H9 (cell line): Measurements from ENCODE around the gene NTSR1. TPM values are rescaled to one million over a fixed set of nuclear protein-coding genes. Genes with fewer than 3 reads are reported as not detected.

Experiments
- DNase-seq: peaks from one replicate; pipeline ENCODE4 v3.0.0-alpha.2; 2017
- H2AFZ ChIP-seq: one replicate; pipeline ENCODE4 v1.6.1; 2013; ENCODE audit warnings: mild to moderate bottlenecking, low read length, control low read depth, moderate library complexity
- H2AK5ac ChIP-seq: 2 replicates; pipeline ENCODE4 v1.6.1; 2013; ENCODE audit warnings: low read length, control low read depth, mixed read lengths; ENCODE audit not compliant: insufficient read length
- H2BK120ac ChIP-seq: one replicate; pipeline ENCODE4 v1.6.1; 2013; ENCODE audit warnings: low read depth, mild to moderate bottlenecking, low read length, control low read depth, inconsistent platforms; ENCODE audit not compliant: poor library complexity, severe bottlenecking
- H2BK12ac ChIP-seq: 2 replicates; pipeline ENCODE4 v1.6.1; 2013; ENCODE audit warnings: low read length, control low read depth, mixed read lengths, low read depth; ENCODE audit not compliant: insufficient read length
- H2BK15ac ChIP-seq: 2 replicates; pipeline ENCODE4 v1.6.1; 2013; ENCODE audit warnings: low read depth, low read length, control low read depth
- H2BK20ac ChIP-seq: one replicate; pipeline ENCODE4 v1.6.1; 2013; ENCODE audit warnings: low read depth, mild to moderate bottlenecking, low read length, control low read depth, inconsistent platforms; ENCODE audit not compliant: poor library complexity, severe bottlenecking
- H2BK5ac ChIP-seq: 2 replicates; pipeline ENCODE4 v1.6.1; 2013; ENCODE audit warnings: low read length, control low read depth, mixed read lengths; ENCODE audit not compliant: insufficient read length
- H3K14ac ChIP-seq: 2 replicates; pipeline ENCODE4 v1.6.1; 2013; ENCODE audit warnings: low read length, control low read depth; ENCODE audit not compliant: insufficient read depth
- H3K18ac ChIP-seq: 2 replicates; pipeline ENCODE4 v1.6.1; 2013; ENCODE audit warnings: low read depth, mild to moderate bottlenecking, mixed read lengths, low read length, control low read depth; ENCODE audit not compliant: insufficient read length
- H3K23ac ChIP-seq: 2 replicates; pipeline ENCODE4 v1.6.1; 2013; ENCODE audit warnings: low read length, control low read depth, mixed read lengths, low read depth; ENCODE audit not compliant: insufficient read length
- H3K23me2 ChIP-seq: 2 replicates; pipeline ENCODE4 v1.6.1; 2013; ENCODE audit warnings: low read depth, mild to moderate bottlenecking, mixed read lengths, low read length, control low read depth; ENCODE audit not compliant: insufficient read length, poor library complexity, severe bottlenecking
- H3K27ac ChIP-seq: 2 replicates; pipeline ENCODE4 v1.5.1; 2013; ENCODE audit warnings: low read length, control low read depth, mixed read lengths, low read depth; ENCODE audit not compliant: insufficient read length
- H3K27me3 ChIP-seq: 2 replicates; pipeline ENCODE4 v1.6.1; 2013; ENCODE audit warnings: low read length, control low read depth, inconsistent platforms; ENCODE audit not compliant: insufficient read depth
- H3K4ac ChIP-seq: 2 replicates; pipeline ENCODE4 v1.6.1; 2013; ENCODE audit warnings: low read depth, mild to moderate bottlenecking, control low read depth, inconsistent platforms, low read length, moderate library complexity
- H3K4me1 ChIP-seq: 2 replicates; pipeline ENCODE4 v1.6.1; 2013; ENCODE audit warnings: low read length, control low read depth, inconsistent platforms; ENCODE audit not compliant: insufficient read depth
- H3K4me2 ChIP-seq: 2 replicates; pipeline ENCODE4 v1.6.1; 2013; ENCODE audit warnings: low read length, control low read depth, mixed read lengths; ENCODE audit not compliant: insufficient read length, insufficient read depth
- H3K56ac ChIP-seq: 2 replicates; pipeline ENCODE4 v1.6.1; 2013; ENCODE audit warnings: low read depth, mild to moderate bottlenecking, mixed read lengths, low read length, control low read depth; ENCODE audit not compliant: insufficient read length
- H3K79me1 ChIP-seq: 2 replicates; pipeline ENCODE4 v1.6.1; 2013; ENCODE audit warnings: low read depth, mild to moderate bottlenecking, moderate library complexity, low read length, control low read depth, inconsistent platforms; ENCODE audit not compliant: insufficient read depth, poor library complexity, severe bottlenecking
- H3K79me2 ChIP-seq: 2 replicates; pipeline ENCODE4 v1.6.1; 2013; ENCODE audit warnings: low read length, control low read depth, inconsistent platforms; ENCODE audit not compliant: insufficient read depth
- H3K9ac ChIP-seq: 2 replicates; pipeline ENCODE4 v1.6.1; 2013; ENCODE audit warnings: low read length, control low read depth, mixed read lengths; ENCODE audit not compliant: insufficient read length; ENCODE audit errors: extremely low read depth
- H3K9me3 ChIP-seq: one replicate; pipeline ENCODE4 v1.6.1; 2013; ENCODE audit warnings: low read depth, low read length, inconsistent platforms; ENCODE audit not compliant: control insufficient read depth
- H3T11ph ChIP-seq: one replicate; pipeline ENCODE4 v1.6.1; 2013; ENCODE audit warnings: mild to moderate bottlenecking, low read length, control low read depth, inconsistent platforms
- H4K20me1 ChIP-seq: one replicate; pipeline ENCODE4 v1.6.1; 2013; ENCODE audit not compliant: control insufficient read depth, insufficient read length, insufficient read depth
- H4K5ac ChIP-seq: 2 replicates; pipeline ENCODE4 v1.6.1; 2013; ENCODE audit warnings: low read depth, mild to moderate bottlenecking, mixed read lengths, low read length, control low read depth; ENCODE audit not compliant: insufficient read length
- H4K8ac ChIP-seq: replicated peaks from 2 replicates; pipeline ENCODE4 v1.6.1; 2013; ENCODE audit warnings: low read length, control low read depth, mixed read lengths, low read depth; ENCODE audit not compliant: insufficient read length
- H4K91ac ChIP-seq: 2 replicates; pipeline ENCODE4 v1.6.1; 2013; ENCODE audit warnings: low read depth, mild to moderate bottlenecking, moderate library complexity, mixed read lengths, low read length, control low read depth; ENCODE audit not compliant: insufficient read length
- H3K27ac Mint-ChIP-seq, 3 experiments: 2 replicates in 2 of 3; 3 replicates in 1 of 3; pipeline ENCODE4 v1.8.0; 2020 to 2021; ENCODE audit warnings: mixed read lengths in 3 of 3, mild to moderate bottlenecking in 1 of 3, moderate library complexity in 1 of 3
- H3K27me3 Mint-ChIP-seq: 2 replicates; pipeline ENCODE4 v1.8.0; 2021; ENCODE audit warnings: low read depth, mild to moderate bottlenecking, moderate library complexity, mixed read lengths
- H3K36me3 Mint-ChIP-seq, 3 experiments: 2 replicates in 2 of 3; 3 replicates in 1 of 3; pipeline ENCODE4 v1.8.0; 2020 to 2021; ENCODE audit warnings: low read depth in 3 of 3, mixed read lengths in 3 of 3; ENCODE audit not compliant: insufficient read depth in 1 of 3
- H3K4me1 Mint-ChIP-seq, 2 experiments: 2 replicates each; pipeline ENCODE4 v1.8.0; 2020; ENCODE audit warnings: mixed read lengths in 2 of 2
- H3K4me3 Mint-ChIP-seq, 2 experiments: 2 replicates in 1 of 2; 3 replicates in 1 of 2; pipeline ENCODE4 v1.8.0; 2020 to 2021; ENCODE audit warnings: mild to moderate bottlenecking in 2 of 2, mixed read lengths in 2 of 2, moderate library complexity in 1 of 2
- H3K9me3 Mint-ChIP-seq, 2 experiments: 2 replicates in 1 of 2; 3 replicates in 1 of 2; pipeline ENCODE4 v1.8.0; 2020; ENCODE audit warnings: mild to moderate bottlenecking in 2 of 2, mixed read lengths in 2 of 2, moderate library complexity in 1 of 2
- CTCF ChIP-seq: fragments of 200-600 bp; sonication (generic); conservative IDR thresholded peaks from 3 replicates; pipeline ENCODE4 v1.8.0; 2021; ENCODE audit warnings: antibody characterized with exemption, mild to moderate bottlenecking
- WGBS: extraction: QIAGEN DNeasy Blood & Tissue Kit; methylation state at CpG from one replicate; pipeline ENCODE4 v1.1.7; 2013; ENCODE audit warnings: missing lambda C conversion rate, low lambda C conversion rate, mixed read lengths; ENCODE audit not compliant: insufficient read length; ENCODE audit errors: extremely low coverage; 5-methylcytosine and 5-hydroxymethylcytosine counted together
- total RNA-seq: library from RNA; stranded (reverse); gene quantifications from 2 replicates; pipeline ENCODE4 v1.2.1, GENCODE V29; 2021

Gene NTSR1
- total RNA-seq, 1 experiment from 2014 or later, result 0.11 TPM

- Mint-ChIP-seq H3K9me3 (no peaks in the 10 kb centered on the region), H3K36me3 (no peaks in the 10 kb centered on the region), H3K4me1 (peaks cover 4 to 5% of the 10 kb centered on the region in 2 experiments), H3K4me3 (no peak overlapping the region), H3K27me3 (peaks cover 4% of the 10 kb centered on the region), H3K27ac (peak overlapping the region; percentile 41 to 62 (median 50); a peak in 4 of 7 replicates)
- H2AFZ ChIP-seq, result no peak overlapping the region
- TF ChIP-seq CTCF, result 0 out of 3 replicates have a peak, but pooled peaks have one; percentile 23
- H3K23ac ChIP-seq, result no peak overlapping the region
- no peak overlapping the region for H2BK15ac ChIP-seq
- no peak overlapping the region for H2BK5ac ChIP-seq
- H3K9me3 ChIP-seq, result no peaks in the 10 kb centered on the region
- no peaks in the 10 kb centered on the region for H3K23me2 ChIP-seq
- no peak overlapping the region for H3T11ph ChIP-seq
- no peak overlapping the region for H4K5ac ChIP-seq
- H3K14ac ChIP-seq, result no peak overlapping the region; the same call in 1 of the 2 replicates
- no peaks in the 10 kb centered on the region for H3K79me2 ChIP-seq
- H3K4ac ChIP-seq, result no peak overlapping the region
- no peak overlapping the region for H2AK5ac ChIP-seq
- no peak overlapping the region for H2BK12ac ChIP-seq
- WGBS, result no CpG with 5 or more reads among the region's 18 CpGs
- no peak overlapping the region for H3K18ac ChIP-seq
- no peaks in the 10 kb centered on the region for H3K4me1 ChIP-seq
- H3K9ac ChIP-seq, result no peak overlapping the region
- DNase-seq, result peak; percentile 72
- H4K8ac ChIP-seq, result no peak overlapping the region
- no peak overlapping the region for H4K91ac ChIP-seq
- no peak overlapping the region for H3K4me2 ChIP-seq
- no peak overlapping the region for H2BK120ac ChIP-seq
- H3K56ac ChIP-seq, result no peak overlapping the region
- no peak overlapping the region for H3K27ac ChIP-seq
- no peaks in the 10 kb centered on the region for H3K27me3 ChIP-seq
- no peaks in the 10 kb centered on the region for H3K79me1 ChIP-seq
- no peak overlapping the region for H2BK20ac ChIP-seq
- no peaks in the 10 kb centered on the region for H4K20me1 ChIP-seq
Measured at GRCh38 chr20:62782149-62782892, 73.7 kb downstream of the NTSR1 start.
